Kidney (tissue), 14 donors: ENCODE measurements around the gene ATP6V0E1. TPM values are rescaled to one million over a fixed set of nuclear protein-coding genes. Genes with fewer than 3 reads are reported as not detected.
A peak's percentile ranks its signal among the peaks of the same experiment; 100 is the strongest.
"Not testable (repeated sequence)": the region's sequence is repeated elsewhere in the genome, so short reads cannot be mapped to it uniquely, and the experiment has no call there.

Experiments used
- DNase-seq, 5 donors: peaks; one replicate each; pipeline ENCODE4 v3.0.0-alpha.2; 2013 to 2020
- FAIRE-seq: peaks from 2 replicates; lab custom pipeline; 2012; peaks lifted over from hg19 to GRCh38; lab: Jason Lieb, UNC
- H3K27ac ChIP-seq, 2 donors: one replicate each; pipeline ENCODE4 v1.7.0; 2013; ENCODE audit warnings: low read depth in 2 of 2, low read length in 2 of 2, inconsistent platforms in 1 of 2
- H3K27me3 ChIP-seq: one replicate; pipeline ENCODE4 v1.7.1; 2013; ENCODE audit warnings: low read length, inconsistent platforms; ENCODE audit not compliant: control insufficient read depth, insufficient read depth
- H3K36me3 ChIP-seq, 3 donors: one replicate each; pipeline versions ENCODE4 v1.7.0 to v1.7.1; 2013; ENCODE audit warnings: low read length in 3 of 3, control low read depth in 1 of 3, inconsistent platforms in 1 of 3; ENCODE audit not compliant: insufficient read depth in 3 of 3, control insufficient read depth in 2 of 3
- H3K4me1 ChIP-seq, 3 donors: one replicate each; pipeline versions ENCODE4 v1.7.0 to v1.7.1; 2013; ENCODE audit warnings: low read length in 3 of 3, inconsistent platforms in 1 of 3, low read depth in 1 of 3; ENCODE audit not compliant: control insufficient read depth in 2 of 3, insufficient read depth in 2 of 3
- H3K4me3 ChIP-seq, 3 donors: one replicate each; pipeline versions ENCODE4 v1.7.0 to v1.8.1; 2013; ENCODE audit warnings: low read length in 3 of 3, control low read depth in 1 of 3, inconsistent platforms in 1 of 3
- H3K9ac ChIP-seq, 3 donors: one replicate each; pipeline versions ENCODE4 v1.7.0 to v1.7.1; 2013; ENCODE audit warnings: low read length in 3 of 3, control low read depth in 1 of 3, inconsistent platforms in 1 of 3
- H3K9me3 ChIP-seq, 3 donors: one replicate each; pipeline versions ENCODE4 v1.7.0 to v1.7.1; 2013; ENCODE audit warnings: low read length in 3 of 3, control low read depth in 1 of 3, inconsistent platforms in 1 of 3; ENCODE audit not compliant: control insufficient read depth in 2 of 3, insufficient read depth in 1 of 3
- intact Hi-C: fragments of 100-400 bp; cut with DNase I; formaldehyde crosslinking; loops from one replicate; pipeline ENCODE4 v1.11.1; 2022
- polyA plus RNA-seq: library from polyadenylated mRNA; stranded (reverse); fragments of 350-450 nt; fragmentation: Illumina TruSeq; extraction: RNeasy Lipid Tissue Mini Kit (QIAGEN cat#74804); gene quantifications from one replicate; pipeline ENCODE4 v1.2.3, GENCODE V29; 2014; ENCODE audit warnings: low read depth, low replicate concordance; ENCODE audit not compliant: insufficient read depth
- total RNA-seq: library from RNA; stranded (reverse); fragmentation: NEBNext Ultra II Directional; extraction: Animal tissue kit (Norgen Biotek cat#: 25700); gene quantifications from one replicate; pipeline ENCODE4 v1.2.1, GENCODE V29; 2021
- TF ChIP-seq, protein P1 (sequence below): IDR thresholded peaks from 3 replicates; pipeline ENCODE4 v1.5.1; 2012; ENCODE audit warnings: mild to moderate bottlenecking, moderate library complexity, borderline replicate concordance; ENCODE audit not compliant: insufficient read depth; ENCODE audit errors: extremely low read depth
- donor health status: control.
- donor health status: control.
- donor health status: control.
- donor health status: control.
- donor health status: control.
- donor health status: DM: yes; HTN: yes; CAD: no.
- donor health status: Normal renal cell carcinoma (clear cell type).

The ATP6V0E1 gene
- total and polyA plus RNA-seq, 2 donors from 2014 or later: 352 to 804 TPM

DNA sequence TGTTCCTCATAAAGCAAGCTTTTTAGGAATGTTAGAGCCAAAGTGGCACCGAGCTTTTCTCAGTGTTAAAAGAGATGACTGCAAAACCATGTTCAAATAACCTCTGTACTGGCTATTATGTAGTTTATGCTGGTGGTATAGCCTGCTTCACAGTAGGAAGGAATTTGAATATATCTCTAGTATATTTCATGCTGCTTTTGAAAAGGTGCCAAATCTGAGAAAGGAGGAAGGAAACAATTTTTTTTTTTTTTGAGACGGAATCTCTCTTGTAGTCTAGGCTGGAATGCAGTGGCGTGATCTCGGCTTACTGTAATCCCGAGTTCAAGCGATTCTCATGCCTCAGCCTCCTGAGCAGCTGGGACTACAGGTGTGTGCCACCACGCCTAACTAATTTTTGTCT is 86.1 kb downstream of the ATP6V0E1 start:
- no peak overlapping the region for H3K27ac ChIP-seq
- no peak overlapping the region for H3K4me3 ChIP-seq
- no peaks in the 10 kb centered on the region for H3K36me3 ChIP-seq
- intact Hi-C loops: no loop called here
- TF ChIP-seq, protein P1, sequence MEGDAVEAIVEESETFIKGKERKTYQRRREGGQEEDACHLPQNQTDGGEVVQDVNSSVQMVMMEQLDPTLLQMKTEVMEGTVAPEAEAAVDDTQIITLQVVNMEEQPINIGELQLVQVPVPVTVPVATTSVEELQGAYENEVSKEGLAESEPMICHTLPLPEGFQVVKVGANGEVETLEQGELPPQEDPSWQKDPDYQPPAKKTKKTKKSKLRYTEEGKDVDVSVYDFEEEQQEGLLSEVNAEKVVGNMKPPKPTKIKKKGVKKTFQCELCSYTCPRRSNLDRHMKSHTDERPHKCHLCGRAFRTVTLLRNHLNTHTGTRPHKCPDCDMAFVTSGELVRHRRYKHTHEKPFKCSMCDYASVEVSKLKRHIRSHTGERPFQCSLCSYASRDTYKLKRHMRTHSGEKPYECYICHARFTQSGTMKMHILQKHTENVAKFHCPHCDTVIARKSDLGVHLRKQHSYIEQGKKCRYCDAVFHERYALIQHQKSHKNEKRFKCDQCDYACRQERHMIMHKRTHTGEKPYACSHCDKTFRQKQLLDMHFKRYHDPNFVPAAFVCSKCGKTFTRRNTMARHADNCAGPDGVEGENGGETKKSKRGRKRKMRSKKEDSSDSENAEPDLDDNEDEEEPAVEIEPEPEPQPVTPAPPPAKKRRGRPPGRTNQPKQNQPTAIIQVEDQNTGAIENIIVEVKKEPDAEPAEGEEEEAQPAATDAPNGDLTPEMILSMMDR: no peak
- H3K9me3 ChIP-seq: no peaks in the 10 kb centered on the region
- DNase-seq: no peak
- no peaks in the 10 kb centered on the region for H3K27me3 ChIP-seq
- no peak for FAIRE-seq
- no peak overlapping the region for H3K9ac ChIP-seq
- H3K4me1 ChIP-seq: peaks cover 0 to 4% (median 2%) of the 10 kb centered on the region in 3 donors

DNA sequence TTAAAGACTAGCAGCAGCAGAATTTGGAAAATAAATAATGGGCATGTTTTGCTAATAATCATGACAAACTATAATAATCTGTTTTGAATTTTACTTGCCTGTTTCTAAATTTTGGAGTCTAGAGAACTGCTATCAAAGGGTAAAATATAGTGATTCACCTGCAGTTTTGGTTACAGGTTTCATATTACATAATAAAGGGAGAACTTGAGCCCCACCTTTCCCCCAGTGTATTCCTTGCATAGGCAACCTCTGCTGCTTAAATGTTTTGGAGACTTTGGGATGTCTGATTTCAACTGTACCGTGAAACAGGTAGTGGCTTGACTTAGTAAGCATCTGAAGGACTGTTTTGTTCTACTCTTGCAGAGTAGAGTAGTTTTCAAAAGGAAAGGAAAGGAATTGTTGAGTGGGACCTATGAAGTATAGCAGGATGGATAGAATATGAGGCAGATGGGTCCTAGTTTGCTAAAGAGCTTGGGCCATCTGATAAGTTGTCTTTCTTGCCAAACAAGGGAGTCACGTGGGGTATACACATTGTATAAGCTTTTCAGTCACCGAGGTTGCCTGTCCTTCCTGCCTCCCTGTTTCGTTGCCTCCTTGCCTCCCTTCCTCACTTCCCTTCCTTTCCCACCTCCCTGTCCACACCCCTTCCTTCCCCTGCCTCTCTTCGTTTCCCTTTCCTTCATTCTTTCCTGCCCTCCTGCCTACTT is 91.7 kb downstream of the ATP6V0E1 start:
- Histone ChIP-seq H3K4me3 (no peak overlapping the region), H3K9me3 (no peaks in the 10 kb centered on the region), H3K9ac (no peak overlapping the region), H3K36me3 (no peaks in the 10 kb centered on the region), H3K4me1 (peaks cover 0 to 5% (median 0%) of the 10 kb centered on the region in 3 donors), H3K27me3 (no peaks in the 10 kb centered on the region), H3K27ac (peak overlapping the region in 1 of 2 donors; percentile 27)
- TF ChIP-seq, protein P1: no peak
- FAIRE-seq (no peak), DNase-seq (no peak)
- intact Hi-C loops: no loop called here

DNA sequence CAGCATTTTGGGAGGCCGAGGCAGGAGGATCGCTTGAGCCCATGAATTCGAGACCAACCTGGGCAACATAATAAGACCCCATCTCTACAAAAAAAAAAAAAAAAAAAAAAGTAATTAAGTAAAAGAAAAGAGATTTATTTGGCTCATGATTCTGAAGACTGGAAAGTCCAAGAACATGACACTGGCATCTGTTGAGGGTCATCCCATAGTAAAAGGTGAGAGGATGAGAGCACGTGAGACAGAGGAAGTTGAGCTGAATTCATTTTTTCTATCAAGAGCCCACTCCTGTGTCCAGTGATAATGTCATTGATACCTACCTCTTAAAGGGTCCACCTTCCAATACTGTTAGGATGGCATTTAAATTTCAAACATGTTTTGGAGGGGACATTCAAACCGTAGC is 92.4 kb downstream of the ATP6V0E1 start:
- no peaks in the 10 kb centered on the region for H3K9me3 ChIP-seq
- no peak overlapping the region for H3K4me3 ChIP-seq
- H3K27ac ChIP-seq: no peak overlapping the region
- H3K4me1 ChIP-seq: peaks cover 0 to 5% (median 0%) of the 10 kb centered on the region in 3 donors
- H3K9ac ChIP-seq: no peak overlapping the region
- H3K27me3 ChIP-seq: no peaks in the 10 kb centered on the region
- FAIRE-seq (no peak), DNase-seq (no peak)
- H3K36me3 ChIP-seq: no peaks in the 10 kb centered on the region
- TF ChIP-seq, protein P1: no peak
- intact Hi-C loops: no loop called here

DNA sequence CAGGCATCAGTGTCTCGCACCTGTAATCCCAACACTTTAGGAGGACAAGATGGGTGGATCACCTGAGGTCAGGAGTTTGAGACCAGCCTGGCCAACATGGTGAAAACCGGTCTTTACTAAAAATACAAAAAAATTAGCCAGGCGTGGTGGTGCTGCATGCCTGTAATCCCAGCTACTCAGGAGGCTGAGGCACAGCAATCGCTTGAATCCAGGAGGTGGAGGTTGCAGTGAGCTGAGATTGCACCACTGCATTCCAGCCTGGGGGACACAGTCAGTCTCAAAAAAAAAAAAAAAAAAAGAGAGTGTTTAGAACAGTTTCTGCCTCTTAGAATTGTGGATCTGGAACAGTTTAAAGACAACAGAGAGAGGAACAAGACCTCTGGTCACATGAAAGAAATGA is 92.9 kb downstream of the ATP6V0E1 start:
- H3K4me1 ChIP-seq, DNase-seq, H3K9ac ChIP-seq, H3K9me3 ChIP-seq, H3K27me3 ChIP-seq, H3K27ac ChIP-seq, intact Hi-C loops, FAIRE-seq, H3K36me3 ChIP-seq, H3K4me3 ChIP-seq: not testable (repeated sequence)
